Adipocyte (in vitro differentiated cells): ENCODE results near the gene CCNT2.
A peak's percentile ranks its signal among the peaks of the same experiment; 100 is the strongest.

Experiments
- DNase-seq: peaks from one replicate; pipeline ENCODE4 v3.0.0-alpha.2; 2015; ENCODE audit warnings: low read depth
- H3K27me3 ChIP-seq: replicated peaks from 2 replicates; pipeline ENCODE4 v1.7.0; 2013; ENCODE audit warnings: mild to moderate bottlenecking, low read length, moderate library complexity; ENCODE audit not compliant: control insufficient read depth, insufficient read depth
- H3K36me3 ChIP-seq: 2 replicates; pipeline ENCODE4 v1.7.0; 2013; ENCODE audit warnings: low read length, mild to moderate bottlenecking, moderate library complexity; ENCODE audit not compliant: control insufficient read depth, insufficient read depth, severe bottlenecking
- H3K4me1 ChIP-seq: 2 replicates; pipeline ENCODE4 v1.7.0; 2013; ENCODE audit warnings: mild to moderate bottlenecking, low read length, moderate library complexity; ENCODE audit not compliant: control insufficient read depth, insufficient read depth
- H3K4me3 ChIP-seq: 2 replicates; pipeline ENCODE4 v1.7.0; 2013; ENCODE audit warnings: mild to moderate bottlenecking, low read length, moderate library complexity
- H3K9ac ChIP-seq: 2 replicates; pipeline ENCODE4 v1.7.0; 2013; ENCODE audit warnings: mild to moderate bottlenecking, low read length, moderate library complexity
- H3K9me3 ChIP-seq: 2 replicates; pipeline ENCODE4 v1.7.0; 2013; ENCODE audit warnings: mild to moderate bottlenecking, low read length, moderate library complexity; ENCODE audit not compliant: control insufficient read depth

Gene CCNT2

DNA sequence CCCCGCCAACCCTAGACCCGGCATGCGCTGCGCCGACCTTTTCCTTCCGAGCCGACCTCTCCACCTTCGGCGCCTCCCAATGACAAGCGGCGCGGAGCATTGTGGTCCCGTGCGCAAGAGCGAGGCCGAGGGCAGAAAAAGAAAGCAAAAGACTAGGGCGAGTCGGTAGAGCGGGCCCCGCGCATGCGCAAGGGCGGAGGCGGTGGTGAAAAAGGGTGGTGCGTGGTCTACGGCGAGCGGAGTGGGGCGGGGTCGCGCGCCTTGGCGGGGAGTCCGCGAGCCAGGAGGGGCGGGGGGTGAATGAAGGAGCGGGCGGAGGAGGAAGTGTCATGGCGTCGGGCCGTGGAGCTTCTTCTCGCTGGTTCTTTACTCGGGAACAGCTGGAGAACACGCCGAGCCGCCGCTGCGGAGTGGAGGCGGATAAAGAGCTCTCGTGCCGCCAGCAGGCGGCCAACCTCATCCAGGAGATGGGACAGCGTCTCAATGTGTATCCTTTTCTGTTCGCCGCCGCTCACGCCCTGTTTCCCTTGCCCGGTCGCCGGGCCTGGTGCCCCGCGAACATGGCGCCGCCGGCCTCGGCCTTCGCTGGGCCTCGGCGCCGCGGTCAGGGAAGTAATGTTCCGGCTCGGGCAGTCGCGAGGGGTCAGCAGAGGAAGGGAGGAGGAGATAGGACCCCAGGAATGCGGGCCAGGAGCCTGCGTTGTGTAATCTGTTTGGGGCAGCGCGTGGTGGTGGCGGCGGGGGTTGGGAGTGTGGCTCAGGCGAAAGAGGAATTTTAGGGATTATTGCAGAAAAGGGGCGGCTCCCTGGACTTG lies at the start of gene CCNT2:
Gene CCNT2 (plus strand): TSS at position 297 of the 815 bp plus-strand sequence. CDS start 33 bp downstream, at position 330.
- H3K4me3 ChIP-seq: peak within 1 kb of the TSS; percentile 98
- peak; percentile 100 for DNase-seq
- H3K9ac ChIP-seq: peak within 1 kb of the TSS; percentile 100

GRCh38 chr2:134869946-134870736 lies 48.5 kb upstream of the CCNT2 start:
- Histone ChIP-seq H3K9me3 (no peaks in the 10 kb centered on the region), H3K9ac (no peak overlapping the region), H3K36me3 (no peaks in the 10 kb centered on the region), H3K4me1 (peaks cover 3% of the 10 kb centered on the region), H3K4me3 (no peak overlapping the region), H3K27me3 (no peaks in the 10 kb centered on the region)
- DNase-seq: no peak

More for the DNA sequence above, at the start of gene CCNT2:
- Histone ChIP-seq H3K4me1 (peaks cover 24% of the 10 kb centered on the region), H3K9me3 (no peaks in the 10 kb centered on the region), H3K36me3 (no peaks in the 10 kb centered on the region), H3K27me3 (no peaks in the 10 kb centered on the region)

DNA sequence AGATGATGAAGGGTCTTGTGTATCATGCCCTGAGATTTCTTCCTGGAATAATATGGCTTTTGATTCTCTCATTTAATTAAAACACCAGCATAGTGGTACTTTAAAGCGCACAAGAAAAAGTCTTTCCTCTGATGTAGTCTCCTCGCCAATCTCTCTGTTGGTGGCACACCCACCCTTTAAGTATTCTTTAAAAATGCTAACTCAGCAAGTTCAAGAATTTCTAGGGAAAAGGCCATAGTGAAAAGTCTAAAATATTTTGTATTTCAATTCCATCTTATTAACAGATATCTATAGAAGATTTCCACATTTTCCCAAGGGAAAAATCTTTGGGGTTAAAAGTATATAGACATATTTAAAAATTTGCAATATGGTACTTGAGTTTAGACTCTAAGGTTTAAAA lies 45.5 kb upstream of the CCNT2 start:
- H3K9ac ChIP-seq: no peak overlapping the region
- H3K36me3 ChIP-seq: no peaks in the 10 kb centered on the region
- H3K4me3 ChIP-seq: no peak overlapping the region
- no peak for DNase-seq
- H3K27me3 ChIP-seq: no peaks in the 10 kb centered on the region
- no peaks in the 10 kb centered on the region for H3K4me1 ChIP-seq
- H3K9me3 ChIP-seq: no peaks in the 10 kb centered on the region

DNA sequence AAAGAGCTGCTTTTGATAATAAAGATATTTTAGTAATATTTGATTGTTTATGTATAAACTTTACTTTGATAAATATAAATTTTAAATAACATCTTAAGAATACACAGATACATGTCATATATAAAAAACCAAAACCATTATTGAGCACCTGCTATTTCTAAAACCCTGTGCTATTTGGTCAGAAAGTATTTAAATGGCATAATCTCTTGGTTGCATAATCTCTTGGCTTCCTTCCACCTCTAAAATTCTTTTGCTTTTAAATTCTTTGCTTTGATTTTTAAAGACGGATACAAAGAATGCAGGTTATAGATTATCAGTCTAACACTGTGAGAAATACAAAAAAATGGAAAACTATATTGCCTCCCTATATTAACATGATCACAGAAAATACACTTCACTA lies 43.3 kb upstream of the CCNT2 start:
- no peaks in the 10 kb centered on the region for H3K27me3 ChIP-seq
- no peaks in the 10 kb centered on the region for H3K9me3 ChIP-seq
- no peaks in the 10 kb centered on the region for H3K36me3 ChIP-seq
- DNase-seq: peak; percentile 5
- no peak overlapping the region for H3K4me3 ChIP-seq
- H3K9ac ChIP-seq: no peak overlapping the region
- H3K4me1 ChIP-seq: no peaks in the 10 kb centered on the region

- H3K9ac ChIP-seq: no peak overlapping the region
- no peaks in the 10 kb centered on the region for H3K36me3 ChIP-seq
- H3K4me1 ChIP-seq: no peaks in the 10 kb centered on the region
- H3K27me3 ChIP-seq: no peaks in the 10 kb centered on the region
- no peaks in the 10 kb centered on the region for H3K9me3 ChIP-seq
- H3K4me3 ChIP-seq: no peak overlapping the region
- DNase-seq: no peak
Measured at GRCh38 chr2:134882773-134883172, 35.8 kb upstream of the CCNT2 start.

DNA sequence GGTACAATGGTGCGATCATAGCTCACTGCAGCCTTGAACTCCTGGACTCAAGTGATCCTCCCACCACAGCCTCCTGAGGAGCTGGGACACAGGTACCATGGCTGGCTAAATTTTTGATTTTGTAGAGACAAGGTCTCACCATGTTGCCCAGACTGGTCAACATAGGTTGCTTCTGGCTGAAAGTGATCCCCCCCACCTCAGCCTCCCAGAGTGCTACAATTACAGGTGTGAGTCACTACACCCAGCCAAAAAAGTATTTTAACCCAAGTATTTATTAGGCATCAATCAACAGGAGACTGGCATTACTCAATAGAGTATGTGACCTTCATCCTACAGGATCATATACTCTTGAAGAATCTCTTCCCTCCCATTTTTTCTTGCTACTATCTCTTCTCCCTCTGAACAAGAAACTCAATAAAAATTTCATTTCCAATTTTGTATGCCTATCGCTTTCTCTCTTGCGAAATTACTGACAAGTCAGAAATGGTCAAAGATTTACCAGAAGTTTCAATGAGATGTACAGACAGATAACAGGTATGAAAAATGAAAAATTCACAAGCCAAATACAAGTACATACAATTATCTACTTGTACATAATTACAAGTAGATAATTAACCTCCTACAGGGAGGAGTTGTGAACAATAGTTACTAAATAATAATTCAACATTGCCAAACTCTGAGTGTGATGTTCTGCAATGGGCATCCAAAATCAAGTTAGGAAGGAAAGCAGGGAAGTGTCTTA lies 34.9 kb upstream of the CCNT2 start:
- no peaks in the 10 kb centered on the region for H3K36me3 ChIP-seq
- no peaks in the 10 kb centered on the region for H3K9me3 ChIP-seq
- no peaks in the 10 kb centered on the region for H3K4me1 ChIP-seq
- no peak overlapping the region for H3K9ac ChIP-seq
- no peaks in the 10 kb centered on the region for H3K27me3 ChIP-seq
- no peak overlapping the region for H3K4me3 ChIP-seq
- no peak for DNase-seq

DNA sequence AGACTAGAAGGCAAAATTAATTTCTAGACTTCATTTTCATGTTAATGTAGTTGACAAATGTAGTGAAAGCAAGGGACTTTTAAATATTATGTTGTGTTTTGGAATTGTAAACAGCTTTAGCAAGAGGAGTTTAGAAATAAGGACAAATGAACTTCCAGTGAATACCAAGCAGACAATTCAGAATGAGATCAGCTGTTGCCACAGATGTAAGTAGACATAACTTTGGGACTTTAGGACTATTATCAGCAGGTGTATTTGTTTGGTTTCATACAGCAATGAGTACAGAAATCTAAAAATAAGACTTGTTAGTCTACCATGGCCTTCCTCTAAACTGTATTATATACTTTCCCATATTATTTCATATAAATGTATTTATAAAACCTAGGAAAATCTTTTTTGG lies 34.2 kb upstream of the CCNT2 start:
- Histone ChIP-seq H3K36me3 (no peaks in the 10 kb centered on the region), H3K4me3 (no peak overlapping the region), H3K9me3 (no peaks in the 10 kb centered on the region), H3K27me3 (no peaks in the 10 kb centered on the region), H3K4me1 (no peaks in the 10 kb centered on the region), H3K9ac (no peak overlapping the region)
- DNase-seq: no peak

- H3K4me1 ChIP-seq: no peaks in the 10 kb centered on the region
- no peaks in the 10 kb centered on the region for H3K9me3 ChIP-seq
- H3K27me3 ChIP-seq: no peaks in the 10 kb centered on the region
- no peak for DNase-seq
- H3K36me3 ChIP-seq: no peaks in the 10 kb centered on the region
- no peak overlapping the region for H3K4me3 ChIP-seq
- no peak overlapping the region for H3K9ac ChIP-seq
Measured at GRCh38 chr2:134892282-134893035, 26.2 kb upstream of the CCNT2 start.

DNA sequence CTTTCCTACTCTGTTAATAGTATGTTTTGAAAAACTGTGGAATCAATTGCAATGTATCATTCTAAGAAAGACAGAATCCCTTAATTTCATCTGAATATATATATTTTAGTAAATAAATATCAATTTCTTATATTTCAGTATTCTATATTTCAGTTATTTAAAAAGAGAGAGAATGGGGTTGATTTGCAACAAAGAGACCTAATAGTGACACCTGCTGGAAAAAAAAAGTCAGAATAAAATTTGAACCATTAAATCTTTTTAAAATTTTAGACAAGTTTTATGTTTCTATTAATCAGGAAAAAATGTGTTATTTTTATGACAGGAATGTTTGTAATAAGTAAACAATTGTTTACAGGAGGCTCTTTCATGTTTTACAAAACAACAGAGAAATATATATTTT lies 20.7 kb upstream of the CCNT2 start:
- Histone ChIP-seq H3K9ac (no peak overlapping the region), H3K4me1 (no peaks in the 10 kb centered on the region), H3K36me3 (no peaks in the 10 kb centered on the region), H3K4me3 (no peak overlapping the region), H3K27me3 (no peaks in the 10 kb centered on the region), H3K9me3 (no peaks in the 10 kb centered on the region)
- DNase-seq: peak; percentile 65

- Histone ChIP-seq H3K4me3 (no peak overlapping the region), H3K36me3 (no peaks in the 10 kb centered on the region), H3K4me1 (no peaks in the 10 kb centered on the region), H3K27me3 (no peaks in the 10 kb centered on the region), H3K9ac (no peak overlapping the region), H3K9me3 (no peaks in the 10 kb centered on the region)
- no peak for DNase-seq
Measured at GRCh38 chr2:134899204-134899603, 19.4 kb upstream of the CCNT2 start.
